ENCODE measurements around the gene FMO2.

DNA sequence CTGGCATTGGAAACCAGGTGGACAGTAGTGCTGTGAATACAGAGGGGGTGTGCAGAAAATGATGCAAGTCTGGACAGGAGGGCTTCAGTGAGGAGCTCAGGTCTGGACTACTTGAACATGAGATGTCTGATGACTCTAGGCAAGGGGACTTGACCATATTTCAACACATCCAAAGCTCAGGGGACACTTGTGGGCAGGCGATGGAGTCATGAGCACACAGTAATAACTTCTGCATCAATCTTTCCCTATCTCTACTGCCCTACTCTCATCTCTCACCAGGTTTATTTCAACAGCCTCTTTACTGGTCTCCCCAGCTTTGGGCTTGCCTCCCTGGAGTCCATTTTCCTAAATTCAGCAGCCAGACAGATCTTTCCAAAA lies 21.9 kb downstream of the FMO2 start:
- no peak for TF ChIP-seq EZH2 (IDR thresholded peaks at IDR 0.05; ENCODE audit: insufficient read depth, low read length)
- TF ChIP-seq, protein P1, sequence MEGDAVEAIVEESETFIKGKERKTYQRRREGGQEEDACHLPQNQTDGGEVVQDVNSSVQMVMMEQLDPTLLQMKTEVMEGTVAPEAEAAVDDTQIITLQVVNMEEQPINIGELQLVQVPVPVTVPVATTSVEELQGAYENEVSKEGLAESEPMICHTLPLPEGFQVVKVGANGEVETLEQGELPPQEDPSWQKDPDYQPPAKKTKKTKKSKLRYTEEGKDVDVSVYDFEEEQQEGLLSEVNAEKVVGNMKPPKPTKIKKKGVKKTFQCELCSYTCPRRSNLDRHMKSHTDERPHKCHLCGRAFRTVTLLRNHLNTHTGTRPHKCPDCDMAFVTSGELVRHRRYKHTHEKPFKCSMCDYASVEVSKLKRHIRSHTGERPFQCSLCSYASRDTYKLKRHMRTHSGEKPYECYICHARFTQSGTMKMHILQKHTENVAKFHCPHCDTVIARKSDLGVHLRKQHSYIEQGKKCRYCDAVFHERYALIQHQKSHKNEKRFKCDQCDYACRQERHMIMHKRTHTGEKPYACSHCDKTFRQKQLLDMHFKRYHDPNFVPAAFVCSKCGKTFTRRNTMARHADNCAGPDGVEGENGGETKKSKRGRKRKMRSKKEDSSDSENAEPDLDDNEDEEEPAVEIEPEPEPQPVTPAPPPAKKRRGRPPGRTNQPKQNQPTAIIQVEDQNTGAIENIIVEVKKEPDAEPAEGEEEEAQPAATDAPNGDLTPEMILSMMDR (IDR thresholded peaks at IDR 0.05; ENCODE audit: insufficient read depth, low read depth, low read length) = no peak
